OCI-LY1 (cell line): ENCODE measurements around the gene NELL1.

ENCODE experiments used
- H2AFZ ChIP-seq: fragments of 200-600 bp; sonication (generic), shearing (Covaris generic); 2 replicates; pipeline ENCODE4 v1.6.0; 2014; ENCODE audit warnings: antibody characterized with exemption, mild to moderate bottlenecking, low read length
- H3F3A ChIP-seq: fragments of 200-600 bp; sonication (generic), shearing (Covaris generic); 2 replicates; pipeline ENCODE4 v1.6.0; 2014; ENCODE audit warnings: mild to moderate bottlenecking, antibody characterized with exemption, low read length, moderate library complexity; ENCODE audit not compliant: insufficient read depth
- H3K27ac ChIP-seq: fragments of 200-600 bp; sonication (generic); 2 replicates; pipeline ENCODE4 v1.5.1; 2014; ENCODE audit warnings: low read length, mixed run types, mild to moderate bottlenecking, low read depth; ENCODE audit not compliant: poor library complexity, severe bottlenecking
- H3K27me3 ChIP-seq: fragments of 200-600 bp; sonication (generic); 2 replicates; pipeline ENCODE4 v1.6.0; 2014; ENCODE audit warnings: antibody characterized with exemption, mild to moderate bottlenecking, low read length, moderate library complexity; ENCODE audit not compliant: insufficient read depth
- H3K36me3 ChIP-seq: fragments of 200-600 bp; sonication (generic); 2 replicates; pipeline ENCODE4 v1.6.1; 2014; ENCODE audit warnings: mild to moderate bottlenecking, antibody characterized with exemption, low read length, moderate library complexity, mixed read lengths; ENCODE audit not compliant: insufficient read depth
- H3K4me1 ChIP-seq: fragments of 200-600 bp; sonication (generic); 2 replicates; pipeline ENCODE4 v1.5.1; 2014; ENCODE audit warnings: mild to moderate bottlenecking, low read length, moderate library complexity; ENCODE audit not compliant: insufficient read depth, severe bottlenecking
- H3K4me2 ChIP-seq: fragments of 200-600 bp; sonication (generic), shearing (Covaris generic); 2 replicates; pipeline ENCODE4 v1.6.1; 2014; ENCODE audit warnings: low read length
- H3K4me3 ChIP-seq: fragments of 200-600 bp; sonication (generic); 2 replicates; pipeline ENCODE4 v1.5.1; 2014; ENCODE audit warnings: low read length, low read depth, mild to moderate bottlenecking, mixed read lengths; ENCODE audit not compliant: poor library complexity, severe bottlenecking
- H3K79me2 ChIP-seq: fragments of 200-600 bp; shearing (Covaris generic); 2 replicates; pipeline ENCODE4 v1.6.1; 2016; ENCODE audit warnings: mixed run types, low read length, mixed read lengths; ENCODE audit not compliant: insufficient read depth
- H3K9ac ChIP-seq: fragments of 200-600 bp; sonication (generic), shearing (Covaris generic); 2 replicates; pipeline ENCODE4 v1.6.1; 2014; ENCODE audit warnings: mild to moderate bottlenecking, low read length, mixed read lengths
- H3K9me2 ChIP-seq: fragments of 200-600 bp; sonication (generic), shearing (Covaris generic); 2 replicates; pipeline ENCODE4 v1.6.1; 2014; ENCODE audit warnings: low read depth, mild to moderate bottlenecking, low read length, mixed read lengths
- H3K9me3 ChIP-seq: fragments of 200-600 bp; shearing (Covaris generic); 2 replicates; pipeline ENCODE4 v1.6.1; 2014; ENCODE audit warnings: low read length, mixed read lengths
- H4K20me1 ChIP-seq: fragments of 200-600 bp; sonication (generic), shearing (Covaris generic); 2 replicates; pipeline ENCODE4 v1.6.0; 2016; ENCODE audit warnings: mild to moderate bottlenecking, low read length; ENCODE audit not compliant: insufficient read depth
- EZH2 ChIP-seq: fragments of 200-600 bp; sonication (generic), shearing (Covaris generic); IDR thresholded peaks from 2 replicates; pipeline ENCODE4 v1.8.0; 2017; ENCODE audit warnings: borderline replicate concordance, mixed run types, mild to moderate bottlenecking, antibody characterized with exemption, low read length, moderate library complexity, mixed read lengths
- TF ChIP-seq, protein P1 (sequence below): fragments of 200-600 bp; sonication (generic), shearing (Covaris generic); IDR thresholded peaks from 2 replicates; pipeline ENCODE4 v1.5.1; 2017; ENCODE audit warnings: mild to moderate bottlenecking, antibody characterized with exemption, low read length, moderate library complexity, mixed read lengths

The NELL1 gene

DNA sequence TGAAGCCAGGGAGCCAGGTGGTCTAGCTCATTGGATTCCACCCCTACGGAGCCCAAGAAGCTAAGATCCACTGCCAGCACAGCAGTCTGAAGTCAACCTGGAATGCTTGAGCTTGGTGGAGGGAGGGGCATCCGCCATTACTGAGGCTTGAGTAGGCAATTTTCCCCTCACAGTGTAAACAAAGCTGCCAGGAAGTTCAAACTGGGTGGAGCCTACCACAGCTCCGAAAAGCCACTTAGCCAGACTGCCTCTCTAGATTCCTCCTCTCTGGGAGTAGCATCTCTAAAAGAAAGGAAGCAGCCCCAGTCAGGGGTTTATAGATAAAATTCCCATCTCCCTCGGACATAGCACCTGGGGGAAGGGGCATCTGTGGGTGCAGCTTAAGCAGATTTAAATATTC is 620.3 kb downstream of the NELL1 start:
- H3K4me3 ChIP-seq = no peak overlapping the region
- H3K79me2 ChIP-seq = no peaks in the 10 kb centered on the region
- no peaks in the 10 kb centered on the region for H3F3A ChIP-seq
- no peak overlapping the region for H2AFZ ChIP-seq
- no peaks in the 10 kb centered on the region for H3K9me3 ChIP-seq
- no peaks in the 10 kb centered on the region for H3K9me2 ChIP-seq
- no peaks in the 10 kb centered on the region for H3K4me1 ChIP-seq
- no peak overlapping the region for H3K27ac ChIP-seq
- H4K20me1 ChIP-seq = no peaks in the 10 kb centered on the region
- no peak overlapping the region for H3K4me2 ChIP-seq
- TF ChIP-seq, protein P1, sequence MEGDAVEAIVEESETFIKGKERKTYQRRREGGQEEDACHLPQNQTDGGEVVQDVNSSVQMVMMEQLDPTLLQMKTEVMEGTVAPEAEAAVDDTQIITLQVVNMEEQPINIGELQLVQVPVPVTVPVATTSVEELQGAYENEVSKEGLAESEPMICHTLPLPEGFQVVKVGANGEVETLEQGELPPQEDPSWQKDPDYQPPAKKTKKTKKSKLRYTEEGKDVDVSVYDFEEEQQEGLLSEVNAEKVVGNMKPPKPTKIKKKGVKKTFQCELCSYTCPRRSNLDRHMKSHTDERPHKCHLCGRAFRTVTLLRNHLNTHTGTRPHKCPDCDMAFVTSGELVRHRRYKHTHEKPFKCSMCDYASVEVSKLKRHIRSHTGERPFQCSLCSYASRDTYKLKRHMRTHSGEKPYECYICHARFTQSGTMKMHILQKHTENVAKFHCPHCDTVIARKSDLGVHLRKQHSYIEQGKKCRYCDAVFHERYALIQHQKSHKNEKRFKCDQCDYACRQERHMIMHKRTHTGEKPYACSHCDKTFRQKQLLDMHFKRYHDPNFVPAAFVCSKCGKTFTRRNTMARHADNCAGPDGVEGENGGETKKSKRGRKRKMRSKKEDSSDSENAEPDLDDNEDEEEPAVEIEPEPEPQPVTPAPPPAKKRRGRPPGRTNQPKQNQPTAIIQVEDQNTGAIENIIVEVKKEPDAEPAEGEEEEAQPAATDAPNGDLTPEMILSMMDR = no peak
- no peak for TF ChIP-seq EZH2
- no peak overlapping the region for H3K9ac ChIP-seq
- no peaks in the 10 kb centered on the region for H3K36me3 ChIP-seq
- no peaks in the 10 kb centered on the region for H3K27me3 ChIP-seq

DNA sequence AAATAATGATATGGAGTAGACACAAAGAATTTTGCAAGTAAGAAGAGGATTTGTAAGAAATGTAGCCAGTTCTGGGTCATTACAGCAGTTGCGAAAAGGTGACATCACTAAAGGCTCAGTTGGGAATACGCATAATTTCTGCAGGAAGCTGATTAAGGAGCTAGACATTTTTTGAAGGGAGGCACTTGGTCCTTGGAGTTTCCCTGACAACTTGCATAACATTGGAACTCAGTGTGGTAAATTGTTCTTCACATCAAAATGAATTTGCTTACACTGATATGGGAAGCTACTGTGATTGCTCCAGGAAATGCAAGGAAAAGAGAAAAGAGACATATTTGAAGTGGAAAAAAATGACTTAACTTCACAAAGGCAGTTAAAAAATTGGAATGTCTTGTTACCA is 626.1 kb downstream of the NELL1 start:
- Histone ChIP-seq H3K4me3 (no peak overlapping the region), H3F3A (no peaks in the 10 kb centered on the region), H3K9me2 (no peaks in the 10 kb centered on the region), H2AFZ (no peak overlapping the region), H3K79me2 (no peaks in the 10 kb centered on the region), H3K9me3 (no peaks in the 10 kb centered on the region), H3K27me3 (no peaks in the 10 kb centered on the region), H3K4me1 (no peaks in the 10 kb centered on the region), H3K4me2 (no peak overlapping the region), H3K9ac (no peak overlapping the region), H3K36me3 (no peaks in the 10 kb centered on the region), H3K27ac (no peak overlapping the region), H4K20me1 (no peaks in the 10 kb centered on the region)
- TF ChIP-seq EZH2 = no peak
- TF ChIP-seq, protein P1 = no peak

DNA sequence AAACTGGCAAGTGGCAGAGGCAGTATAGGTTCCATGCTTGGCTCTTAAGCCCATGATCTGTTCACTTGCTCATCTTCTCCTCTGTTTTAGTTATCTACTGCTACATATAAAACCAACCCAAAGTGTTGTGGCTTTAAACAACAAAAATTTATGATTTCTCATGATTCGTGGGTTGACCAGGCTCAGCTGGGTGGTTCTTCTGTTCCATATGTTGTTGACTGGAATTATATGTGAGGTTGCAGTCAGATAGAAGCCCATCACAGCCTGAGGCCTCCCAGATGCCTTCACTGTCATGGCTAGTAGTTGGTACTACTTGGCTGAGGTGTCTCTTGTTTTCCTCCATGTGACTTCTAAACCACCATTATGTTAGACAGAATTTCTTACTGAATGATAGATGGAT is 632.6 kb downstream of the NELL1 start:
- TF ChIP-seq EZH2 = no peak
- TF ChIP-seq, protein P1 = no peak
- Histone ChIP-seq H2AFZ (no peak overlapping the region), H3K9me2 (no peaks in the 10 kb centered on the region), H3K36me3 (no peaks in the 10 kb centered on the region), H3K4me3 (no peak overlapping the region), H3K9ac (no peak overlapping the region), H3K4me1 (no peaks in the 10 kb centered on the region), H3K27ac (no peak overlapping the region), H3F3A (no peaks in the 10 kb centered on the region), H3K79me2 (no peaks in the 10 kb centered on the region), H4K20me1 (no peaks in the 10 kb centered on the region), H3K9me3 (no peaks in the 10 kb centered on the region), H3K27me3 (no peaks in the 10 kb centered on the region), H3K4me2 (no peak overlapping the region)
